K562 (cell line): ENCODE results near the gene A4GNT. TPM values are rescaled to one million over a fixed set of nuclear protein-coding genes. Genes with fewer than 3 reads are reported as not detected.

Experiments
- ARID4B ChIP-seq: sonication (generic); formaldehyde crosslinking; IDR thresholded peaks from 2 replicates; pipeline ENCODE4 v1.8.0; 2022; ENCODE audit warnings: mild to moderate bottlenecking, missing genetic modification reagents
- BCLAF1 ChIP-seq, 2 experiments: fragments of 450-650 bp in 1 of 2; IDR thresholded peaks; 2 replicates each; pipeline ENCODE4 v1.6.1; 2011 to 2017; ENCODE audit warnings: low read depth in 2 of 2, antibody characterized with exemption in 1 of 2, borderline replicate concordance in 1 of 2, low read length in 1 of 2, mild to moderate bottlenecking in 1 of 2, mixed read lengths in 1 of 2; ENCODE audit not compliant: control insufficient read depth in 1 of 2
- BCOR ChIP-seq: fragments of 450-650 bp; IDR thresholded peaks from 2 replicates; pipeline ENCODE4 v1.6.1; 2016
- GATAD2B ChIP-seq: fragments of 450-650 bp; IDR thresholded peaks from 2 replicates; pipeline ENCODE4 v1.6.1; 2017; ENCODE audit warnings: mild to moderate bottlenecking, borderline replicate concordance
- JUN ChIP-seq, 2 experiments: sonication (generic) in 1 of 2; formaldehyde crosslinking in 1 of 2; IDR thresholded peaks; 2 replicates each; pipeline versions ENCODE4 v1.6.1 to v1.8.0; 2012 to 2022; ENCODE audit warnings: borderline replicate concordance in 2 of 2, mild to moderate bottlenecking in 2 of 2, improper control_type of control experiment in 1 of 2, low read depth in 1 of 2, low read length in 1 of 2, missing genetic modification reagents in 1 of 2
- NCOA1 ChIP-seq: fragments of 450-650 bp; IDR thresholded peaks from 2 replicates; pipeline ENCODE4 v1.6.1; 2016; ENCODE audit warnings: low read depth
- PML ChIP-seq: IDR thresholded peaks from 2 replicates; pipeline ENCODE4 v1.6.1; 2012; ENCODE audit warnings: low read length, inconsistent platforms
- POLR2A ChIP-seq: fragments of 450-650 bp; conservative IDR thresholded peaks from 2 replicates; pipeline ENCODE4 v1.6.1; 2016
- PTRF ChIP-seq: fragments of 450-650 bp; IDR thresholded peaks from 2 replicates; pipeline ENCODE4 v1.6.1; 2016; ENCODE audit warnings: mild to moderate bottlenecking, missing genetic modification characterization, missing compliant biosample characterization
- SRSF3 ChIP-seq: fragments of 200-400 bp; formaldehyde crosslinking; IDR thresholded peaks from 2 replicates; pipeline ENCODE4 v1.6.1; 2016; ENCODE audit warnings: mild to moderate bottlenecking, low read length, moderate library complexity; ENCODE audit not compliant: insufficient read depth
- STAG1 ChIP-seq: sonication (generic); formaldehyde crosslinking; IDR thresholded peaks from 2 replicates; pipeline ENCODE4 v1.5.0; 2020; ENCODE audit warnings: missing genetic modification reagents, borderline replicate concordance
- ZMIZ1 ChIP-seq, 2 experiments: fragments of 150-350 bp in 1 of 2; IDR thresholded peaks; 2 replicates each; pipeline ENCODE4 v1.6.1; 2012 to 2016; ENCODE audit warnings: low read depth in 2 of 2, low read length in 2 of 2, mild to moderate bottlenecking in 1 of 2, moderate library complexity in 1 of 2
- ZNF512 ChIP-seq: IDR thresholded peaks from 2 replicates; pipeline ENCODE4 v1.6.1; 2016; ENCODE audit warnings: missing genetic modification characterization, missing compliant biosample characterization
- ZSCAN29 ChIP-seq: fragments of 450-650 bp; IDR thresholded peaks from 2 replicates; pipeline ENCODE4 v1.6.1; 2017
- polyA plus RNA-seq, 8 experiments: library from polyadenylated mRNA; depleted of rRNA in 4 of 8; stranded (reverse) in 5 of 8; unstranded in 3 of 8; fragments of >200 nt; fragmentation: Nextera tagmentation in 2 of 8; fragmentation: Illumina TruSeq in 1 of 8; extraction: Ambion mirVana in 2 of 8; extraction: Trizol in 1 of 8; gene quantifications; 2 replicates each; pipeline versions ENCODE4 v1.2.1 to v1.2.3, GENCODE V29; 2011 to 2014; ENCODE audit warnings: inconsistent platforms in 1 of 8, missing spikeins in 1 of 8
- total RNA-seq, 7 experiments: library from RNA; depleted of rRNA in 6 of 7; stranded (reverse); fragments of >200 nt in 6 of 7; fragmentation: Illumina TruSeq in 2 of 7; extraction: Trizol in 2 of 7; gene quantifications; 2 replicates each; pipeline versions ENCODE4 v1.2.1 to v1.2.3, GENCODE V29; 2011 to 2021; ENCODE audit warnings: low replicate concordance in 1 of 7

The A4GNT gene
- total and polyA plus RNA-seq, 9 of the 15 experiments (the other 6 are each of a cell fraction or from before 2014, with no cell fraction given), result not detected

GRCh38 chr3:138174421-138175131 lies 42.4 kb upstream of the A4GNT start, which contains the start of gene DBR1 (continued):
- no peak for TF ChIP-seq PTRF
- TF ChIP-seq ARID4B (CRISPR knock-in tag), result peak; percentile 64
- no peak for TF ChIP-seq SRSF3
- peak; percentile 91 for TF ChIP-seq POLR2A
- peak; percentile 85; the same call in 1 of the 2 replicates for TF ChIP-seq ZNF512 (tag)
- no peak for TF ChIP-seq GATAD2B
- 0 out of 2 replicates have a peak, but pooled peaks have one; percentile 32 for TF ChIP-seq BCOR
- TF ChIP-seq ZSCAN29, result peak; percentile 77
- no peak for TF ChIP-seq ZMIZ1 (IDR thresholded peaks at IDR 0.05; ENCODE audit: low read depth in 2 of 2, low read length in 2 of 2)
- no peak for TF ChIP-seq NCOA1
- TF ChIP-seq BCLAF1 (IDR thresholded peaks at IDR 0.05; ENCODE audit: borderline replicate concordance in 1 of 2, control insufficient read depth in 1 of 2, low read depth in 2 of 2, low read length in 1 of 2), result no peak
- no peak for TF ChIP-seq JUN (IDR thresholded peaks at IDR 0.05; ENCODE audit: borderline replicate concordance, low read depth, low read length)
- TF ChIP-seq JUN (CRISPR knock-in tag; IDR thresholded peaks at IDR 0.05; ENCODE audit: borderline replicate concordance), result no peak
- TF ChIP-seq PML, result 0 out of 2 replicates have a peak, but pooled peaks have one; percentile 33
- no peak for TF ChIP-seq STAG1 (CRISPR knock-in tag)
